Measurements from ENCODE around the gene SLC37A3. TPM values are rescaled to one million over a fixed set of nuclear protein-coding genes. Genes with fewer than 3 reads are reported as not detected.

The SLC37A3 gene
- total RNA-seq, 1 donor from 2014 or later = 72.7 TPM

- H3K4me1 Mint-ChIP-seq (ENCODE audit: unreplicated experiment) = no peaks in the 10 kb centered on the region
- no peak for DNase-seq (ENCODE audit: extremely low spot score, unreplicated experiment)
- no peak for TF ChIP-seq CTCF (IDR thresholded peaks at IDR 0.05)
- H3K36me3 Mint-ChIP-seq (ENCODE audit: unreplicated experiment) = no peaks in the 10 kb centered on the region
- H3K9me3 Mint-ChIP-seq (ENCODE audit: unreplicated experiment) = no peaks in the 10 kb centered on the region
- H3K27me3 Mint-ChIP-seq (ENCODE audit: unreplicated experiment) = no peaks in the 10 kb centered on the region
- H3K4me3 Mint-ChIP-seq (ENCODE audit: unreplicated experiment) = no peak overlapping the region
- no peak overlapping the region for H3K27ac Mint-ChIP-seq (ENCODE audit: unreplicated experiment)
Measured at GRCh38 chr7:140292438-140292837, 105.9 kb downstream of the SLC37A3 start.

GRCh38 chr7:140289804-140290203, 108.5 kb downstream of the SLC37A3 start:
- no peaks in the 10 kb centered on the region for H3K27me3 Mint-ChIP-seq (ENCODE audit: unreplicated experiment)
- H3K9me3 Mint-ChIP-seq (ENCODE audit: unreplicated experiment) = no peaks in the 10 kb centered on the region
- no peaks in the 10 kb centered on the region for H3K36me3 Mint-ChIP-seq (ENCODE audit: unreplicated experiment)
- H3K4me3 Mint-ChIP-seq (ENCODE audit: unreplicated experiment) = no peak overlapping the region
- no peaks in the 10 kb centered on the region for H3K4me1 Mint-ChIP-seq (ENCODE audit: unreplicated experiment)
- H3K27ac Mint-ChIP-seq (ENCODE audit: unreplicated experiment) = no peak overlapping the region
- DNase-seq (ENCODE audit: extremely low spot score, unreplicated experiment) = no peak
- no peak for TF ChIP-seq CTCF (IDR thresholded peaks at IDR 0.05)

- Mint-ChIP-seq H3K4me3 (ENCODE audit: unreplicated experiment) (no peak overlapping the region), H3K9me3 (ENCODE audit: unreplicated experiment) (no peaks in the 10 kb centered on the region), H3K27ac (ENCODE audit: unreplicated experiment) (no peak overlapping the region), H3K4me1 (ENCODE audit: unreplicated experiment) (no peaks in the 10 kb centered on the region), H3K36me3 (ENCODE audit: unreplicated experiment) (no peaks in the 10 kb centered on the region), H3K27me3 (ENCODE audit: unreplicated experiment) (no peaks in the 10 kb centered on the region)
- DNase-seq (ENCODE audit: extremely low spot score, unreplicated experiment) = no peak
- no peak for TF ChIP-seq CTCF (IDR thresholded peaks at IDR 0.05)
Measured at GRCh38 chr7:140287988-140288387, 110.3 kb downstream of the SLC37A3 start.

- no peaks in the 10 kb centered on the region for H3K4me1 Mint-ChIP-seq (ENCODE audit: unreplicated experiment)
- no peak overlapping the region for H3K4me3 Mint-ChIP-seq (ENCODE audit: unreplicated experiment)
- peaks cover under 1% of the 10 kb centered on the region for H3K27me3 Mint-ChIP-seq (ENCODE audit: unreplicated experiment)
- no peak overlapping the region for H3K27ac Mint-ChIP-seq (ENCODE audit: unreplicated experiment)
- no peaks in the 10 kb centered on the region for H3K9me3 Mint-ChIP-seq (ENCODE audit: unreplicated experiment)
- no peaks in the 10 kb centered on the region for H3K36me3 Mint-ChIP-seq (ENCODE audit: unreplicated experiment)
- no peak for TF ChIP-seq CTCF (IDR thresholded peaks at IDR 0.05)
- DNase-seq (ENCODE audit: extremely low spot score, unreplicated experiment) = no peak
Measured at GRCh38 chr7:140285938-140286337, 112.4 kb downstream of the SLC37A3 start.

- no peak overlapping the region for H3K27ac Mint-ChIP-seq (ENCODE audit: unreplicated experiment)
- H3K36me3 Mint-ChIP-seq (ENCODE audit: unreplicated experiment) = no peaks in the 10 kb centered on the region
- no peak for TF ChIP-seq CTCF (IDR thresholded peaks at IDR 0.05)
- H3K4me1 Mint-ChIP-seq (ENCODE audit: unreplicated experiment) = no peaks in the 10 kb centered on the region
- no peaks in the 10 kb centered on the region for H3K9me3 Mint-ChIP-seq (ENCODE audit: unreplicated experiment)
- H3K27me3 Mint-ChIP-seq (ENCODE audit: unreplicated experiment) = peaks cover 5% of the 10 kb centered on the region
- DNase-seq (ENCODE audit: extremely low spot score, unreplicated experiment) = no peak
- no peak overlapping the region for H3K4me3 Mint-ChIP-seq (ENCODE audit: unreplicated experiment)
Measured at GRCh38 chr7:140284062-140284461, 114.3 kb downstream of the SLC37A3 start.

Other genes with a start within 250 kb of the SLC37A3 start
- gene KDM7A, start 221.5 kb downstream of the SLC37A3 start, total RNA-seq = 7.2 and 8.8 TPM in 2 replicates
- gene RAB19, start 5.5 kb upstream of the SLC37A3 start, total RNA-seq = not detected in 2 replicates
- 97.8 and 111 TPM in 2 replicates for gene MKRN1, start 81.0 kb upstream of the SLC37A3 start, total RNA-seq
- 53.3 and 56.6 TPM in 2 replicates for gene DENND2A, start 242.3 kb upstream of the SLC37A3 start, total RNA-seq